Kidney (tissue), 14 donors: Measurements from ENCODE around the gene ARL3. TPM values are rescaled to one million over a fixed set of nuclear protein-coding genes. Genes with fewer than 3 reads are reported as not detected.

Experiments
- DNase-seq, 5 donors: peaks; one replicate each; pipeline ENCODE4 v3.0.0-alpha.2; 2013 to 2020
- FAIRE-seq: peaks from 2 replicates; lab custom pipeline; 2012; peaks lifted over from hg19 to GRCh38; lab: Jason Lieb, UNC
- H3K27ac ChIP-seq, 2 donors: one replicate each; pipeline ENCODE4 v1.7.0; 2013; ENCODE audit warnings: low read depth in 2 of 2, low read length in 2 of 2, inconsistent platforms in 1 of 2
- H3K27me3 ChIP-seq: one replicate; pipeline ENCODE4 v1.7.1; 2013; ENCODE audit warnings: low read length, inconsistent platforms; ENCODE audit not compliant: control insufficient read depth, insufficient read depth
- H3K36me3 ChIP-seq, 3 donors: one replicate each; pipeline versions ENCODE4 v1.7.0 to v1.7.1; 2013; ENCODE audit warnings: low read length in 3 of 3, control low read depth in 1 of 3, inconsistent platforms in 1 of 3; ENCODE audit not compliant: insufficient read depth in 3 of 3, control insufficient read depth in 2 of 3
- H3K4me1 ChIP-seq, 3 donors: one replicate each; pipeline versions ENCODE4 v1.7.0 to v1.7.1; 2013; ENCODE audit warnings: low read length in 3 of 3, inconsistent platforms in 1 of 3, low read depth in 1 of 3; ENCODE audit not compliant: control insufficient read depth in 2 of 3, insufficient read depth in 2 of 3
- H3K4me3 ChIP-seq, 3 donors: one replicate each; pipeline versions ENCODE4 v1.7.0 to v1.8.1; 2013; ENCODE audit warnings: low read length in 3 of 3, control low read depth in 1 of 3, inconsistent platforms in 1 of 3
- H3K9ac ChIP-seq, 3 donors: one replicate each; pipeline versions ENCODE4 v1.7.0 to v1.7.1; 2013; ENCODE audit warnings: low read length in 3 of 3, control low read depth in 1 of 3, inconsistent platforms in 1 of 3
- H3K9me3 ChIP-seq, 3 donors: one replicate each; pipeline versions ENCODE4 v1.7.0 to v1.7.1; 2013; ENCODE audit warnings: low read length in 3 of 3, control low read depth in 1 of 3, inconsistent platforms in 1 of 3; ENCODE audit not compliant: control insufficient read depth in 2 of 3, insufficient read depth in 1 of 3
- CTCF ChIP-seq: IDR thresholded peaks from 3 replicates; pipeline ENCODE4 v1.5.1; 2012; ENCODE audit warnings: mild to moderate bottlenecking, moderate library complexity, borderline replicate concordance; ENCODE audit not compliant: insufficient read depth; ENCODE audit errors: extremely low read depth
- intact Hi-C: fragments of 100-400 bp; cut with DNase I; formaldehyde crosslinking; loops from one replicate; pipeline ENCODE4 v1.11.1; 2022
- polyA plus RNA-seq: library from polyadenylated mRNA; stranded (reverse); fragments of 350-450 nt; fragmentation: Illumina TruSeq; extraction: RNeasy Lipid Tissue Mini Kit (QIAGEN cat#74804); gene quantifications from one replicate; pipeline ENCODE4 v1.2.3, GENCODE V29; 2014; ENCODE audit warnings: low read depth, low replicate concordance; ENCODE audit not compliant: insufficient read depth
- total RNA-seq: library from RNA; stranded (reverse); fragmentation: NEBNext Ultra II Directional; extraction: Animal tissue kit (Norgen Biotek cat#: 25700); gene quantifications from one replicate; pipeline ENCODE4 v1.2.1, GENCODE V29; 2021
- donor health status: control.
- donor health status: control.
- donor health status: control.
- donor health status: control.
- donor health status: control.
- donor health status: DM: yes; HTN: yes; CAD: no.
- donor health status: Normal renal cell carcinoma (clear cell type).

ARL3 gene
- total and polyA plus RNA-seq, 2 donors from 2014 or later = 16.3 to 28.8 TPM

DNA sequence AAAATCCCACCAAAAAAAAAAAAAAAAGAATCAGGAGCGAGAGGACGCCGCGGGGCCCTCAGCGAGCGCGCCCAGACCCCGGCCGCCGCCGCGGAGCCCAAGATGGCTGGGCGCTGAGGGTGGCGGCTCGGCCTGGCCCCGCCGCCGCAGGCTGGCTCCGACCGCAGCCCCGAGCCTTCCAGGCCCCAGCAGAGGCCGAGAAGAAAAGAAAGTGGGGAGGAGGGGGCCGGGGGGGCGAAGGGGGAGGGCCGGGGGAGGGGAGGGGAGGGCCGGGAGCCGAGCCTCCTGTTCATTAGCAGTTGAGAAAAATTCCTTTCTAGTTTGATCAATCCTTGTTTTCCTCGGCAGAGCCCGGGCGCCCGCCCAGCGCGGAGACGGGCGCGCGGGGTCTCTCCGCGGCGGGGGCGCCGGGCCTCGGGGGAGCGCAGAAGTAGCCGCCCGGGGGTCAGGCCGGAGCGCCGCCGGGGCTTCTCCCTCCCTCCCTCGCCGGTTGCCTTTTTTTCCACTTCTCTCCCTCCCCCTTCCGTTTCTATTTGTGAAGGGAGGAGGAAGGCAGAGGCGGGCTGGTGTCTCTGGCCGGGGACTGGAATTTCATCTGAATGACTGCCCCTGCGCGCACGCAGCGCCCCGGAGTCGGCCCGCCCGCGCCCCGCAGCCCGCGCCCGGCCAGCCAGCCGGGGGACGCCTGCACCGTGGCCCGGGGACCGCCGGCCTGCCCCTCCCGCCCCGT, 70.7 kb downstream of the ARL3 start:
- Histone ChIP-seq H3K36me3 (peaks cover 0 to 8% (median 4%) of the 10 kb centered on the region in 3 donors), H3K9ac (peak overlapping the region in 2 of 3 donors; percentile 65 to 86), H3K27me3 (no peaks in the 10 kb centered on the region), H3K4me1 (peaks cover 6 to 20% (median 19%) of the 10 kb centered on the region in 3 donors), H3K9me3 (no peaks in the 10 kb centered on the region), H3K27ac (peak overlapping the region; percentile 97 to 99), H3K4me3 (peak overlapping the region; percentile 72 to 99 (median 75))
- DNase-seq = peak; percentile 74 to 91 (median 89)
- FAIRE-seq = no peak
- intact Hi-C loops = no loop called here
- TF ChIP-seq CTCF = no peak

- H3K9ac ChIP-seq = peak overlapping the region; percentile 44 to 86 (median 65)
- peaks cover 0 to 6% (median 2%) of the 10 kb centered on the region in 3 donors for H3K36me3 ChIP-seq
- no peak for TF ChIP-seq CTCF
- peak overlapping the region; percentile 72 to 99 (median 75) for H3K4me3 ChIP-seq
- no peaks in the 10 kb centered on the region for H3K9me3 ChIP-seq
- H3K27me3 ChIP-seq = no peaks in the 10 kb centered on the region
- H3K4me1 ChIP-seq = peaks cover 0 to 13% (median 12%) of the 10 kb centered on the region in 3 donors
- FAIRE-seq (no peak), DNase-seq (peak; percentile 57 to 88 (median 71))
- intact Hi-C loops = no loop called here
- peak overlapping the region; percentile 97 to 99 for H3K27ac ChIP-seq
These were observed 71.4 kb downstream of the ARL3 start for GRCh38 chr10:102642736-102643335.

DNA sequence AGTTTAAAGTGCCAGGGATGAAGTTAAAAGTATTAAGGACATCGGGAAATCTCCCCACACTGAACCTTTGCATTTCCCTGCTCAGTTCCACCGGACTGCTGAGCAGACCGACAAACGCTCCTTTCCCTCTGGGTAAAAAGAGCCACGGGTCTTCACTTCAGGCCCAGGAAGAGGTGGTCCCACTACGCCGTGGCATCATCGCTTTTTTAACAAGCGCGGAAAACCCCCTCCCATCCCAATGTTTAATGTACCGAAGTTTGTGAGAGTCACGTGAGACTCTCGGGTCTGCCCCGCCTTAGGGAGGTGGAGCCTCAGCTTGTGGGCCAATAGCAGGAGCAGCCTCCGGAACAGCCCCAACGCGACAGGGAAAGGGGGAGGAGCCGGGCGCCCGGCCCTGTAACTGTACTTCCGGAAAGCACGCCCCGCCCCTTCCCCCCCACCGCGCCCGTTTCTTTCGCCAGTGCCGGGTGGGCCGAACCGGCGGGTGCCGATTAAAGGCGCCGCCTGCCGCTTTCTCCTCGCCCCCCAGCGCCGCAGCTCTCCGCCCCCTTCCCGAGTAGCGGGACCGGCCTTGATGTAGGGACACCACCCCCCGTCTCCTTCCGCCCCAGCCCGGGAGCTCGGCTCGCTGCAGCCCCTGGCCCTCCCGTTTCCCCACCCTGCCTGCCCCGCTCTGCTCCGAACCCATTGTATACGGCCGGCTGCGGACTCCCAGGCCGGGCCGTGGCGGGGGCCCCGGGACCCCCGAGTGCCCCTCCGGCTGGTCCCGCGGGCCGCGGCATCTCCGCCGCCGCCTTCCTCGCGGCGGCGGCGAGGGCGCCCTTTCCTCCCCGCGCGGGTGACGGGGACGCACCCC, 72.1 kb downstream of the ARL3 start:
- no peak for TF ChIP-seq CTCF
- DNase-seq (peak; percentile 99 to 100 (median 99)), FAIRE-seq (peak; percentile 77)
- H3K9ac ChIP-seq = peak overlapping the region; percentile 44 to 91 (median 83)
- H3K27ac ChIP-seq = peak overlapping the region; percentile 97 to 99
- intact Hi-C loops = no loop called here
- H3K27me3 ChIP-seq = no peaks in the 10 kb centered on the region
- peaks cover 0 to 2% (median 0%) of the 10 kb centered on the region in 3 donors for H3K36me3 ChIP-seq
- H3K4me3 ChIP-seq = peak overlapping the region; percentile 65 to 99 (median 93)
- peaks cover 0 to 6% (median 5%) of the 10 kb centered on the region in 3 donors for H3K4me1 ChIP-seq
- no peaks in the 10 kb centered on the region for H3K9me3 ChIP-seq
